ENCODE measurements around the gene CFAP20.
"Not testable (repeated sequence)": the region's sequence is repeated elsewhere in the genome, so short reads cannot be mapped to it uniquely, and the experiment has no call there.

- TF ChIP-seq RAD21 (IDR thresholded peaks at IDR 0.05; ENCODE audit: low read depth); POLR2A (IDR thresholded peaks at IDR 0.05; ENCODE audit: borderline replicate concordance, extremely low read depth, insufficient read depth, insufficient read length): not testable (repeated sequence)
These were observed 57.0 kb downstream of the CFAP20 start for GRCh38 chr16:58072134-58072533.

Data from HCT116 (cell line).